Nephron progenitor cell (in vitro differentiated cells): Measurements from ENCODE around the gene GTPBP2.

Experiments
- DNase-seq: peaks from one replicate; pipeline ENCODE4 v3.0.0; 2021
- H3K27ac Mint-ChIP-seq: 2 replicates; pipeline ENCODE4 v1.8.0; 2021; ENCODE audit warnings: mild to moderate bottlenecking, moderate library complexity, mixed read lengths
- H3K27me3 Mint-ChIP-seq: 2 replicates; pipeline ENCODE4 v1.8.0; 2021; ENCODE audit warnings: mild to moderate bottlenecking, low read depth, mixed read lengths; ENCODE audit not compliant: poor library complexity
- H3K36me3 Mint-ChIP-seq: 2 replicates; pipeline ENCODE4 v1.8.0; 2021; ENCODE audit warnings: low read depth, mixed read lengths
- H3K4me1 Mint-ChIP-seq: 2 replicates; pipeline ENCODE4 v1.8.0; 2021; ENCODE audit warnings: mixed read lengths
- H3K4me3 Mint-ChIP-seq: 2 replicates; pipeline ENCODE4 v1.8.0; 2021; ENCODE audit warnings: mild to moderate bottlenecking, moderate library complexity, mixed read lengths
- H3K9me3 Mint-ChIP-seq: 2 replicates; pipeline ENCODE4 v1.8.0; 2021; ENCODE audit warnings: mild to moderate bottlenecking, moderate library complexity, mixed read lengths
- TF ChIP-seq, protein P1 (sequence below): fragments of 200-600 bp; sonication (generic); IDR thresholded peaks from 2 replicates; pipeline ENCODE4 v1.5.0; 2021; ENCODE audit warnings: antibody characterized with exemption

Gene GTPBP2, protein sequence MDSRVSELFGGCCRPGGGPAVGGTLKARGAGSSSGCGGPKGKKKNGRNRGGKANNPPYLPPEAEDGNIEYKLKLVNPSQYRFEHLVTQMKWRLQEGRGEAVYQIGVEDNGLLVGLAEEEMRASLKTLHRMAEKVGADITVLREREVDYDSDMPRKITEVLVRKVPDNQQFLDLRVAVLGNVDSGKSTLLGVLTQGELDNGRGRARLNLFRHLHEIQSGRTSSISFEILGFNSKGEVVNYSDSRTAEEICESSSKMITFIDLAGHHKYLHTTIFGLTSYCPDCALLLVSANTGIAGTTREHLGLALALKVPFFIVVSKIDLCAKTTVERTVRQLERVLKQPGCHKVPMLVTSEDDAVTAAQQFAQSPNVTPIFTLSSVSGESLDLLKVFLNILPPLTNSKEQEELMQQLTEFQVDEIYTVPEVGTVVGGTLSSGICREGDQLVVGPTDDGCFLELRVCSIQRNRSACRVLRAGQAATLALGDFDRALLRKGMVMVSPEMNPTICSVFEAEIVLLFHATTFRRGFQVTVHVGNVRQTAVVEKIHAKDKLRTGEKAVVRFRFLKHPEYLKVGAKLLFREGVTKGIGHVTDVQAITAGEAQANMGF

DNA sequence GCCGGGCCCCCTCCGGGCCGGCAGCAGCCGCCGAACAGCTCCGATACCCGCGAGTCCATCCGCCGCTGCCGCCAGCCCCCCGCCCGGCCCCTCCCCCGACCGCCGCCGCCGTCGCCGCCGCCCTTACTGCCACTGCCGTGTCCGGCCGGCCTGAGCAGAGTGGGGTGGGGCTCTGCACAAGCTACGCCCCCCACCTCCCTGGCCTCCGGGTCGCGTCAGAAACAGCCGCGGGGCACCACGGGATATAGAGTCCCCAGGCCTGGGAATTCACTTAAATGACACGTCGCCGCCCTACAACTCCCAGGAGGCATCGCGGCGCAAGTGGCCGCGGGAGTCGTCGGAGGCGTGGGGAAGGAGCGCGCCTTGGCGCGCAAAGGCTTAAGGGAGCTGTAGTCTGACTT, at the start of gene GTPBP2:
GTPBP2 (minus strand) TSS at position 161 of the 401 bp plus-strand sequence; CDS start at position 59, 102 bp downstream.
- Mint-ChIP-seq H3K27ac (peak within 1 kb of the TSS; percentile 100), H3K9me3 (no peaks in the 10 kb centered on the region), H3K4me3 (peak within 1 kb of the TSS; percentile 99), H3K27me3 (no peaks in the 10 kb centered on the region), H3K36me3 (peaks cover 27% of the 10 kb centered on the region), H3K4me1 (peaks cover 39% of the 10 kb centered on the region)
- DNase-seq: peak; percentile 97
- TF ChIP-seq, protein P1, sequence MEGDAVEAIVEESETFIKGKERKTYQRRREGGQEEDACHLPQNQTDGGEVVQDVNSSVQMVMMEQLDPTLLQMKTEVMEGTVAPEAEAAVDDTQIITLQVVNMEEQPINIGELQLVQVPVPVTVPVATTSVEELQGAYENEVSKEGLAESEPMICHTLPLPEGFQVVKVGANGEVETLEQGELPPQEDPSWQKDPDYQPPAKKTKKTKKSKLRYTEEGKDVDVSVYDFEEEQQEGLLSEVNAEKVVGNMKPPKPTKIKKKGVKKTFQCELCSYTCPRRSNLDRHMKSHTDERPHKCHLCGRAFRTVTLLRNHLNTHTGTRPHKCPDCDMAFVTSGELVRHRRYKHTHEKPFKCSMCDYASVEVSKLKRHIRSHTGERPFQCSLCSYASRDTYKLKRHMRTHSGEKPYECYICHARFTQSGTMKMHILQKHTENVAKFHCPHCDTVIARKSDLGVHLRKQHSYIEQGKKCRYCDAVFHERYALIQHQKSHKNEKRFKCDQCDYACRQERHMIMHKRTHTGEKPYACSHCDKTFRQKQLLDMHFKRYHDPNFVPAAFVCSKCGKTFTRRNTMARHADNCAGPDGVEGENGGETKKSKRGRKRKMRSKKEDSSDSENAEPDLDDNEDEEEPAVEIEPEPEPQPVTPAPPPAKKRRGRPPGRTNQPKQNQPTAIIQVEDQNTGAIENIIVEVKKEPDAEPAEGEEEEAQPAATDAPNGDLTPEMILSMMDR: no peak

DNA sequence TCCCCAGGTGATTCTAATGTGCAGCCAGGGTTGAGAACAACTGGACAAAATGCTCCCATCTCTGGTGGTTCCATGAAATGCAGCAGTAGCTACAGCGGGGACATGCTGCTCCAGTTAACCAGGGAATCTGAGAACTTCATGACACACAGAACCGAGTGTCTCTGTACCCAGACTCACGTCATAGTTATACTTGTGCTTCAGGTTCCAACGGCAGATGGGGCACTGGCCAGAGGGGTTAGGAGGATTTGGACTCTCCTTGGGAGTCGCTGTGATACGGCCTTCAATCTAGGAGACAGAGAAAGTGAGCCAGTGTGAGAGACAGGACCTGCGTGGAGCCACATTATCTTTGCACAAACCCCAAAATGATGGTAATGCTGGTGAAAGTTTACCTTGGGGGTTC, 49.3 kb upstream of the GTPBP2 start:
- H3K4me1 Mint-ChIP-seq: peaks cover 55% of the 10 kb centered on the region
- DNase-seq: no peak
- H3K27ac Mint-ChIP-seq: peak overlapping the region; percentile 54
- H3K4me3 Mint-ChIP-seq: no peak overlapping the region
- H3K36me3 Mint-ChIP-seq: peaks cover 42% of the 10 kb centered on the region
- TF ChIP-seq, protein P1: no peak
- no peaks in the 10 kb centered on the region for H3K9me3 Mint-ChIP-seq
- H3K27me3 Mint-ChIP-seq: no peaks in the 10 kb centered on the region

DNA sequence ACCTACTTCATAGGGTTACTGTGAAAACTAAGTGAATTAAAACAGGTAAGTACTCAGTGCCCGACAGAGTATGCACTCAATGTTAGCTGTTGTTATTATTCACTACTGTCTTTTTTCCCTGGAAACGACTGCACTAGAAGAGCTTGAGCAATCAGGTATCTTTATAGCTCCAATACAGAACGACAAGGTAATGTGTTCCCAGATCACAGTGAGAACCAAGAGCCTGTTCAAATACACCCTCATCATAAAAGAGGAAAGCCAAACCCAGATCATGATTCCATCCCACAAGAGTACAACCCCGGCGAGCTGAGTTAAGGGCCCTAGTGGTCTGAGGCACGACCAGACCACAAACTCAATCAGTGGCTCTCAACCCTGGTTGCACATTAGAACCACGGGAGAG, 48.7 kb upstream of the GTPBP2 start:
- no peaks in the 10 kb centered on the region for H3K27me3 Mint-ChIP-seq
- DNase-seq: no peak
- no peaks in the 10 kb centered on the region for H3K9me3 Mint-ChIP-seq
- H3K27ac Mint-ChIP-seq: peak overlapping the region; percentile 74
- TF ChIP-seq, protein P1: no peak
- H3K36me3 Mint-ChIP-seq: peaks cover 48% of the 10 kb centered on the region
- H3K4me3 Mint-ChIP-seq: no peak overlapping the region
- peaks cover 55% of the 10 kb centered on the region for H3K4me1 Mint-ChIP-seq

DNA sequence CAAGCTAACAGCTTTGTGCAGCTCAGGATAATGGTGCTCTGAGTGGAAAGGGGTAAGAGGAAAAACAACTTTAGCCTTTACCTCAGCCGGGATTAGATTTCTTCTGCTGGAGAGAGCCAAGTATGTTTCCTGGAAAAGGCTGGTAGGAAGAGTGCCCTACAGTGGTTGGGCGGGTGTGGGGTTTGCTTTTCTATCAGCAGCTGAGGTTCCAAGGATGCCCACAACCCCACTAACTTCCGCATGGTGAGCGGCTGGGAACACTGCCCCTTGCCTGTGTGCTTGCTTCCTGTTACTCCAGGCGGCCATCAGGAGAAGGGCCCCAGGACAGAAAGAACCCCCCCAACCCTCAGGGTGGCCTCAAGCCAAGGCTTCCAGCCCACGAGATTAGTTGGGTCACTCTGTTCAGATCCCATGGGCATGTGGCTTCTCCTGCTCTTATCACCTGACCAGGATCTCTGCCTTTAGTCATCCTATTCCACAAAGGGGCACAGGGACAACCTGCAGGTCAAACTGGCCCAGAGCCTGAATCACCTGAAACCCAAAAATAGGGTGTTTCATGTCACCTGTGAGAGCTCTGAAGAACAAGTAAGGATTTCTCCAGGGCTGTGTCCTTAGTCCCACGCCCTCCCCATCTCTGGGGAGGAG, 48.0 kb upstream of the GTPBP2 start:
- Mint-ChIP-seq H3K4me3 (no peak overlapping the region), H3K4me1 (peaks cover 53% of the 10 kb centered on the region), H3K27ac (no peak overlapping the region), H3K27me3 (no peaks in the 10 kb centered on the region), H3K36me3 (peaks cover 51% of the 10 kb centered on the region), H3K9me3 (no peaks in the 10 kb centered on the region)
- DNase-seq: no peak
- TF ChIP-seq, protein P1: no peak

DNA sequence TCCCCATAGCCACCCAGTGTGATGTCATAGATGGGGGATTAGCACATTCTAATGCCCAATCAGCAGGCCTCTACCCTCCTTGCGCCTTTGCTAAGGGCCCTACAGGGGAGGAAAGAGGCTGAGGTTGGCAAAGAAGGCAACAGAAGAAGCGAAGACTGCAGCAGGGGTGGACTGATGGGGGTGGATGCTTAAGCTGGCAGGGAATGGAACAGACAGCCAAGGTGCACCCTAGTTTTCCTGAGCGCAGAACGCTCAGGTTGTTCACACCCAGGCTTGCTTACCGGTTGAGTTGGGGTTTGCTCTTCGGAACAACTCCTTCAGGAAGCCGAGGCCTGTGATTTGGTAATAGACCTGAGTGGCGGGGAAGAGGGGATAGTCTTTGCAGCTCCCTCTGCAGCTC, 45.9 kb upstream of the GTPBP2 start:
- no peak for DNase-seq
- no peaks in the 10 kb centered on the region for H3K27me3 Mint-ChIP-seq
- H3K4me1 Mint-ChIP-seq: peaks cover 51% of the 10 kb centered on the region
- H3K9me3 Mint-ChIP-seq: no peaks in the 10 kb centered on the region
- H3K36me3 Mint-ChIP-seq: peaks cover 47% of the 10 kb centered on the region
- peak overlapping the region; percentile 73 for H3K27ac Mint-ChIP-seq
- H3K4me3 Mint-ChIP-seq: no peak overlapping the region
- TF ChIP-seq, protein P1: no peak
